GM19324 (cell line): ENCODE results near the gene CFAP54.

Experiments used
- ATAC-seq: cut with Tn5 transposase; IDR thresholded peaks from one replicate; pipeline ENCODE4 v1.9.1; 2021; ENCODE audit warnings: mild to moderate bottlenecking, moderate library complexity; ENCODE audit not compliant: unreplicated experiment, low FRiP score

The CFAP54 gene

GRCh38 chr12:96503976-96504375 lies 14.6 kb downstream of the CFAP54 start:
- ATAC-seq, result no peak

GRCh38 chr12:96506776-96507175 lies 17.4 kb downstream of the CFAP54 start:
- no peak for ATAC-seq

GRCh38 chr12:96510306-96510764 lies 21.0 kb downstream of the CFAP54 start:
- ATAC-seq, result no peak

GRCh38 chr12:96513166-96513565 lies 23.8 kb downstream of the CFAP54 start:
- no peak for ATAC-seq

- no peak for ATAC-seq
These were observed 24.3 kb downstream of the CFAP54 start for GRCh38 chr12:96513681-96514080.

- peak; percentile 72 for ATAC-seq
These were observed 25.0 kb downstream of the CFAP54 start for GRCh38 chr12:96514328-96514727.

GRCh38 chr12:96516472-96517430 lies 27.4 kb downstream of the CFAP54 start:
- peak; percentile 59 for ATAC-seq

- ATAC-seq, result no peak
These were observed 31.4 kb downstream of the CFAP54 start for GRCh38 chr12:96520767-96521166.

- no peak for ATAC-seq
These were observed 32.7 kb downstream of the CFAP54 start for GRCh38 chr12:96521895-96522682.

- no peak for ATAC-seq
These were observed 33.3 kb downstream of the CFAP54 start for GRCh38 chr12:96522690-96523089.

GRCh38 chr12:96526110-96526509 lies 36.7 kb downstream of the CFAP54 start:
- ATAC-seq, result no peak

- ATAC-seq, result no peak
These were observed 40.5 kb downstream of the CFAP54 start for GRCh38 chr12:96529912-96530311.

- ATAC-seq, result no peak
These were observed 45.0 kb downstream of the CFAP54 start for GRCh38 chr12:96534339-96534738.

GRCh38 chr12:96548384-96548783 lies 59.0 kb downstream of the CFAP54 start:
- no peak for ATAC-seq

- no peak for ATAC-seq
These were observed 60.0 kb downstream of the CFAP54 start for GRCh38 chr12:96549341-96549740.

GRCh38 chr12:96570579-96570978 lies 81.2 kb downstream of the CFAP54 start:
- ATAC-seq, result no peak

- peak; percentile 91 for ATAC-seq
These were observed 81.9 kb downstream of the CFAP54 start for GRCh38 chr12:96571101-96571862.

GRCh38 chr12:96578526-96579125 lies 89.2 kb downstream of the CFAP54 start:
- peak; percentile 62 for ATAC-seq

GRCh38 chr12:96585977-96586376 lies 96.6 kb downstream of the CFAP54 start:
- no peak for ATAC-seq

- ATAC-seq, result no peak
These were observed 98.3 kb downstream of the CFAP54 start for GRCh38 chr12:96587691-96588090.
